Eye (tissue), 1 donor: Measurements from ENCODE around the gene GABRR2.
"Not testable (repeated sequence)": the region's sequence is repeated elsewhere in the genome, so short reads cannot be mapped to it uniquely, and the experiment has no call there.

Source experiments
- DNase-seq: peaks from one replicate; pipeline ENCODE4 v3.0.0-alpha.2; 2015

GABRR2 gene

DNA sequence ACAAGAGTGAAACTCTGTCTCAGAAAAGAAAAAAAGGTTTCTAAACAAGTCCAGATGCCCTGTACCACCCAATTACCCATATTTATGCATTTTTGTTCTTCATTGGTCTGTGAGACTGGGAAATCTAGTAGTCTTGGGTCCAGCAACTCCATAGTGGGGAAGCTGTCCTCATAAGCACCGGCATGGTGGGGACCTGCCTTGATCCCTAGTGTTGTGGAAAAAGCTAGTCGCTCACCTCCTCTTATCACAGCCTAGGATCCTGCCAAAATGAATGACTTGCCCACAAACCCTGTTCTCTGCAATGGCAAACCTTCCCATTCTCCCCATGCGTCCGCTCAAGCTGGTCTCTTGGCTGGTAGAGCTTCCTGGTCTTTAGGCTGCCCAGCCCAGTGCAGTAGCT lies 59.7 kb downstream of the GABRR2 start:
- DNase-seq: no peak

DNA sequence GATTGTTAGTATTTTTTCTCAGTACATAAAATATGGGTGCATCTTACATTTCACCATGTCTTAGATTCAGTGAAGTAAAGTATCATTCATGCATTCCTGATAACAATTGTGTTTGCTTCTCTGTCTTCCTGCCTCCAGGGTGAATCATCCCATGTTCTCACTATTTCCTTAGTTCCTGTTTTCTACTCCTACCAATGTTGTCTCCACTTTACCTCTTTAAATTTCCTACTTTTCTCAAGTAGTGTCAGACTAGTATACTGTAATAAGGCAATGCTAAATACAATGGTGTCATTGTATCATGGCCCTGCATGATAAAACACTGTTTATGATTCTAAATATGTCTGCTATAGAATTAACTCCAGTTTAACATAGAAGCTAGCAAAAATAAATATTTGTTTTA lies 60.5 kb downstream of the GABRR2 start:
- no peak for DNase-seq

- DNase-seq: no peak
These were observed 62.2 kb downstream of the GABRR2 start for GRCh38 chr6:89252907-89253306.

- no peak for DNase-seq
These were observed 63.1 kb downstream of the GABRR2 start for GRCh38 chr6:89251976-89252375.

DNA sequence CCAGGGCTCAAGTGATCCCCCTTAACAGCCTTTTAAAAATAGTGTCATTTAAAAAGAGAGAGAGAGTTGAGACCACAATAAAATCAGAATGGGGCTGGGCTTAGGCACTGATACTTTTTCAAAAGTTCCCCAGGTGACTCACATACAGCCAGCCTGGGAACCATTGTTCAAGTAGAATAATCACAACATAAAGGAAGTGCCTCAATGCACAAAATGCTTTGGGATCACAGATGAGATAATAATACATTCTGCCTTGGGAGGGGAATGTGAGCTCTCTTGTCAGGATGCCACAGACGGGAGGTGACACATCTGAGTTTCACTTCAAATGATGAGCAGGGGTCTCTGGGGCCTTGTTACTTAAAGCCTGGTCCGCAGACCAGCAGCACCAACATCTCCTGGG lies 63.9 kb downstream of the GABRR2 start:
- no peak for DNase-seq

DNA sequence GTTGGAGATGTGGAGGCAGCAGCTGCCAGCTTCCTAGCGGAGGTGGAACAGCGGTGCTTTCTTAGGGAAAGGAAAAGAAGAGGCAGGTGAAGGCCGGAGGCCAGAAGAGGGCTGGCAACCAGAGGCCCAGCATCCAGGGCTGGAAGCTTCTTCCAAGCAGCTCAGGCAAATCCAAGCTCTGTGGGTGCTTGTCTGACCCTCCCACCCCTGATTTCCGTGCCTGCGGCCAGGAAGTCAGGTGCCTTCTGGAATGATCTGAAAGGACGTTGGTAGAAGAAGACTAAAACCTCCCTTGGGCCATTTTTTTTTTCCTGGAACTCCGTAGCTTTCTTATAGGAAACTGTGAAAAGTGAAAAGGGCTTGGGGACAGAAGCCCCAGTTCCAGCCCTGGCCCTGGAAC lies 64.9 kb downstream of the GABRR2 start:
- DNase-seq: no peak

DNA sequence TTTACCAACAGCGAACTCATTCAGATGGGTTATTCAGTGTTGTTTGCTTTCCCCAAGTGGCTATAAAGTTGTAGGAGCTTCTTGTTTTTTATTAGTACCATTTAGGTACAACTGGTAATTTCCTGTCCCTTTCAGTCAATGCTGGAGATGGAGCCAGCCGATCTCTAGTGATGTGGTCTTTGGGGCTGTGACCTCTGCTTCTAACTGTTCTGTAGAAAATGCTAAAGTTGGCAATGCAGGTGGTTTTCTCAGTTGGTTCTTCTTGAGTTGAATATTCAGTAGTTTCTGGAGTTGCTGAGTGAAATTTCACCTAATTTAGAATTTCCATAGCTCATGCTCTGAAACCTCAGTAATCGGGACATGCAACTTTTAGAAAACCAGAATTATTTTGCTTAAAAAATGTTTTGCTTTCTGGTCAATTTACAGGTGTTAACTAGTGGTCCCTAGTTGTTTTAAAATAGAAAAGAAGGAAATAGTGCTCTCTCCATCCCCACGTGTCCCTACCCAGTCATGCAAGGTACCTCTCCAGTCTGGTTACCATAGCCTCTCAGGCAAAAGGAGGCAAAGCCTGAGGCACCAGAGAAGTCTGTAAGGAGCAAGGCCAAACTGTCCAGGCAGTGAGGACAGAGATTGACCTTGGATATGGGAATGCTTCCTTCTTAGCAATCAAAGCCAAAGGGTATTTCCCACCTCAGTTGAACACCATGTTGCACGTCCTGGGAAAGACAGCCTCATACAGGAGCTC lies 70.7 kb downstream of the GABRR2 start:
- no peak for DNase-seq

DNA sequence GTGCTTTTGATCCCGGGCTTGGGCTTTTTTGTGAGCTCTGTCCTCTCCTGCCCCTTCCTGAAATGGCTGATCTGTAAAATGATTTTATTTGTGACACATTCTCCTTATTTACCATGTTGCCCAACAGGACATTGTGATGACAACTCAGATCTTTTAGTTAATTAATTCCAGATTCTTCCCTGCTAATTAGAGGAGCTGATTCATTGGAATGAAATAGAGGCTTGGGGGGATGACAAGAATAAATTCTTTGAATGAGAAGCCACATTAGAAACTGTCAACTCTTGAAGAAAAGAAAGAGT lies 71.8 kb downstream of the GABRR2 start:
- DNase-seq: no peak

DNA sequence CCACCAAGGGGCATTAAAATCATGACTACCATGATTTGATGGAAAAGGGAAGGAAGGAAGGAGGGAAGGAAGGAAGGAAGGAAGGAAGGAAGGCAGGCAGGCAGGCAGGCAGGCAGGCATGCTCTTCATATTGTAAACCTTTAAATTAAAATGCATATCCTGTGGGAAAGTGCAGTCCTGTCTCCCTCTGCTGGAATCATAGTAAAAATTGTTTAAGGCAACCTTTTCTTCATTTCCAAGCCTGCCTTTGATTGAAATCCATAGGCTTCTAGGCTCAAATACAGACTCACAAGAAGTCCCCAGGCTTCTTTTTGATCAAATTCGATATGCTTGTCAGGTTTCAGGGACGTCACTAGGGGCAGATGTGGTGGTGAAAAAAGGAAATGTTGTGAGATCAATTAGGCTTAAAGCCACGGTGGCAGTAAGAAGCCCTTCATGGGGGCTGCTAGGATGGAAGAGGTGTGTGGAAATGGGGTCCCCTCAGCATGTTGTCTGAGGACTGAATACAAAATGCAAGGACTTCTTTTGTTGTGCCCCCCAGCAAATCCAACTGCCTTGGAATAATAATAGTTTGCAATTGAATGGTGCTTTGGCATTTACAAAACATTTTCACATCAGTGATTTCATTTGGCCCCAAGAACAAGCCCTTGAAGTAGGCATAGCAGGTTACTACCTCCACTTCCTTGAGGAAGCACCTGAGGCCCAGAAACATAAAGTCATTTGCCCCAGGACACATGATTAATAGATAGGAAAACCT lies 72.3 kb downstream of the GABRR2 start:
- peak; percentile 77 for DNase-seq

- DNase-seq: no peak
These were observed 75.8 kb downstream of the GABRR2 start for GRCh38 chr6:89239338-89239737.

- no peak for DNase-seq
These were observed 77.9 kb downstream of the GABRR2 start for GRCh38 chr6:89237158-89237557.

- not testable (repeated sequence) for DNase-seq
These were observed 81.5 kb downstream of the GABRR2 start for GRCh38 chr6:89233605-89234004.

DNA sequence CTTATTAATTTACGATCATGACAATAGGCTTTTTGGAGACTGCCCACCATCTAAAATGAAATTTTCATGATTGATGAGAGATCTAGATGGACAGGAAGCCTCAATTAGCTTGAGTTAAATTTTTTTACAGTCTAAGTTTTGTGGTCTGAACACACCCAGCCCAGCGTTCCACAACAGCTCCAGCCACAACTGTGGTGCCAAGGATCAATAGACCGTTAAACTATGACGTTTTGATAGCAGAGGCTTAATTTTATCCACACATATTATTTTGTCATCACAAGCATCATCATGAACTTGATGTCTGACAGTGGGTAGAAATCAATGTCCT lies 92.4 kb downstream of the GABRR2 start:
- DNase-seq: no peak

DNA sequence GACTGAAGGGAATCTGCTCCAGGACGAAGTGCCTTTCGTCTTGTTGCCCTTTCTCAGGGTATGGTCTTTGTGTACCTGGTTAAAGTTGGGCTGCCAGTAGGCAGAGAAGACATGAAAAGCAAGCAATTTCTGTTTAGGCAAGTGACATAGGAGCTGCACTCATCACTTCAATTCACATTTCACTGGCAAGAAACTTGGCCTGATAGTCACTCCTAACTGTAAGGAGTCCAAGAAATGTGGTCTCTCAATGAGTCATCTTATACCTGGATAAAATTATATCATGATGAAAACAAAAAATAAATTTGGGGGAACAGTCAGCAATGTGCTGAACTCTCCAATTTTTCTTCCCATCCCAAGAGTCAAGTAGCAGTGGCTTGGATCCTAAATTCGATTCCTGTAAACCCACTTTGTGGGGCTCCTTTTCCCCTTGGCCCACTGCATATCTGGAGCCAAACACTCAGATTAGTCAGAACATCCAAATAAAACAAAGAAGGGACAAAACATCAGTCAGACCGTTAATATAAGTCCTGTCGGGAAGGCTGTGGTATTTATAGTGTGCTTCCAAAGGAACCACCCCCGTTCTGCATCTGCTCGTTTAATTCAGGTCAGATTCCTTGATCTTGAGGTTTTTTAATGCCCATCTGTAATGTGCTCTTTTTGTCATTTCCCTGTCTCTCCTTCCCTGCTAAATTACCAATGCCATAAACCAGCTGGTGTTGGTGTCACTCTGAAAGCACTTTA lies 93.0 kb downstream of the GABRR2 start:
- DNase-seq: peak; percentile 26

DNA sequence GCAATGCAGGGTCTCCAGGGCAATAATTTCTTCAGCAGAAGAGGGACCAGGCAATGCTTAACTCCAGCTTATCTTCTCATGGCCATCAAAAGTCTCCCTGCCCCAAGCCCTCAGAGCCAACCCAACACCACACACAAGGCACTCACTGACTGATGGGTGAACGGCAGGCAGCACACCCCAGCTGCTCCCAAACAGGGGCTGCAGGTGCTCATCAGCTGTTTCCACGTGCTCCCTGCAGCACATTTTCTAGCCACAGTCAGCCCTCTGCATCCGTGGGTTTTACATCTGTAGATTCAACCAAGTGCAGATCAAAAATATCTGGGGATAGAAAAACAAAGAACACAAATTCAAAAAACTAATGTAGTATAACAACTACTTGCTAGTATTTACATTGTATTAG lies 94.0 kb downstream of the GABRR2 start:
- DNase-seq: no peak

GRCh38 chr6:89217299-89217910 lies 97.7 kb downstream of the GABRR2 start, which contains the start of gene GABRR1:
GABRR1 (minus strand) TSS chr6:89217358; CDS start chr6:89217322, 36 bp downstream.
- DNase-seq: no peak

- DNase-seq: no peak
These were observed 98.7 kb downstream of the GABRR2 start for GRCh38 chr6:89216411-89216810.

GRCh38 chr6:89215391-89215790 lies 99.7 kb downstream of the GABRR2 start:
- no peak for DNase-seq

GRCh38 chr6:89214197-89214596 lies 100.9 kb downstream of the GABRR2 start:
- no peak for DNase-seq

GRCh38 chr6:89212472-89212871 lies 102.6 kb downstream of the GABRR2 start:
- no peak for DNase-seq

DNA sequence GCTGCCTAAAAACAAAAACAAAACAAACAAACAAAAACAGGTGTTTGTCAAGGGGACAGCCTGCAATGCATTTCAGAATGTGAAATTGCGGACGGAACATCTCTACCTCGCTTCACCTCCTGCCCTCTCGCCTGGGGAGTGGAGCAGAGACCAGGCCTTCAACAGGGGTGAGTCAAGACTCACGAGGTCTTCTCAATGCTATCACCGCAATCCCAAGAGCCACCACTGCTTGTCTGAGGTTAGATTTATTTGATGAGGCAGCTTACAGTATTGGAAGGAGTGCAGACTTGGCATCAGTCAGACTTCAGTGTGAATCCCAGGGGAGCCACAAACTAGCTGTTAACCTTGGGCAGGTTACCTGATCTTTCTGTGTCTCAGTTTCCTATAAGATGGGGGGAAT lies 105.6 kb downstream of the GABRR2 start:
- DNase-seq: no peak

GRCh38 chr6:89208551-89208950 lies 106.5 kb downstream of the GABRR2 start:
- DNase-seq: no peak
